ENCODE results near the gene SEC61G. TPM values are rescaled to one million over a fixed set of nuclear protein-coding genes. Genes with fewer than 3 reads are reported as not detected.

The SEC61G gene
- total and polyA plus RNA-seq, 10 of the 15 experiments (the other 5 are each of a cell fraction or from before 2014, with no cell fraction given), result 163 to 809 (median 346) TPM

GRCh38 chr7:54722026-54722425 is 37.0 kb downstream of the SEC61G start:
- Histone ChIP-seq H3K4me2 (ENCODE audit: control insufficient read depth, insufficient read depth) (no peak overlapping the region), H3K79me2 (ENCODE audit: control insufficient read depth, insufficient read depth, low read length) (no peaks in the 10 kb centered on the region), H3K4me3 (no peak overlapping the region), H2AFZ (ENCODE audit: control insufficient read depth, low read depth, low read length) (no peak overlapping the region), H3K27me3 (replicated peaks in 1 of 2; ENCODE audit: control insufficient read depth in 2 of 2, insufficient read depth in 2 of 2, low read length in 1 of 2) (no peaks in the 10 kb centered on the region), H3K27ac (ENCODE audit: control insufficient read depth, insufficient read depth) (no peak overlapping the region), H3K9me3 (replicated peaks; ENCODE audit: control insufficient read depth, insufficient read depth, low read length) (no peaks in the 10 kb centered on the region; the same call in 2 of the 3 replicates), H3K4me1 (ENCODE audit: control insufficient read depth, insufficient read depth, low read length) (no peaks in the 10 kb centered on the region), H3K9ac (ENCODE audit: control insufficient read depth, insufficient read depth, low read length) (no peak overlapping the region), H4K20me1 (ENCODE audit: control insufficient read depth, insufficient read depth) (no peaks in the 10 kb centered on the region), H3K36me3 (ENCODE audit: control insufficient read depth in 2 of 2, insufficient read depth in 2 of 2, low read length in 1 of 2) (no peaks in the 10 kb centered on the region)
- no TSS peak for BruUV-seq (replicated peaks)
- DNase-seq (ENCODE audit: low read depth, low spot score) (no peak), ATAC-seq (no peak), FAIRE-seq (no peak)
- SMC1A ChIA-PET (ENCODE audit: uncharacterized antibody, unreplicated experiment), result no interaction called here
- in situ Hi-C loops (cut with MboI), result no loop called here
- TF ChIP-seq, protein P1, sequence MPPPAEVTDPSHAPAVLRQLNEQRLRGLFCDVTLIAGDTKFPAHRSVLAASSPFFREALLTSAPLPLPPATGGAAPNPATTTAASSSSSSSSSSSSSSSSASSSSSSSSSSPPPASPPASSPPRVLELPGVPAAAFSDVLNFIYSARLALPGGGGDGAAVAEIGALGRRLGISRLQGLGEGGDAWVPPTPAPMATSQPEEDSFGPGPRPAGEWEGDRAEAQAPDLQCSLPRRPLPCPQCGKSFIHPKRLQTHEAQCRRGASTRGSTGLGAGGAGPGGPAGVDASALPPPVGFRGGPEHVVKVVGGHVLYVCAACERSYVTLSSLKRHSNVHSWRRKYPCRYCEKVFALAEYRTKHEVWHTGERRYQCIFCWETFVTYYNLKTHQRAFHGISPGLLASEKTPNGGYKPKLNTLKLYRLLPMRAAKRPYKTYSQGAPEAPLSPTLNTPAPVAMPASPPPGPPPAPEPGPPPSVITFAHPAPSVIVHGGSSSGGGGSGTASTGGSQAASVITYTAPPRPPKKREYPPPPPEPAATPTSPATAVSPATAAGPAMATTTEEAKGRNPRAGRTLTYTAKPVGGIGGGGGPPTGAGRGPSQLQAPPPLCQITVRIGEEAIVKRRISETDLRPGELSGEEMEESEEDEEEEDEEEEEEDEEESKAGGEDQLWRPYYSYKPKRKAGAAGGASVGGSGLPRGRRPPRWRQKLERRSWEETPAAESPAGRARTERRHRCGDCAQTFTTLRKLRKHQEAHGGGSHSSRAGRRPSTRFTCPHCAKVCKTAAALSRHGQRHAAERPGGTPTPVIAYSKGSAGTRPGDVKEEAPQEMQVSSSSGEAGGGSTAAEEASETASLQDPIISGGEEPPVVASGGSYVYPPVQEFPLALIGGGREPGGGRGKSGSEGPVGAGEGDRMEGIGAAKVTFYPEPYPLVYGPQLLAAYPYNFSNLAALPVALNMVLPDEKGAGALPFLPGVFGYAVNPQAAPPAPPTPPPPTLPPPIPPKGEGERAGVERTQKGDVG (CRISPR knock-in tag; IDR thresholded peaks at IDR 0.05), result no peak
- no peak for TF ChIP-seq IKZF2 (IDR thresholded peaks at IDR 0.05)
- TF ChIP-seq PKNOX1 (IDR thresholded peaks at IDR 0.05), result no peak
- TF ChIP-seq, protein P2, sequence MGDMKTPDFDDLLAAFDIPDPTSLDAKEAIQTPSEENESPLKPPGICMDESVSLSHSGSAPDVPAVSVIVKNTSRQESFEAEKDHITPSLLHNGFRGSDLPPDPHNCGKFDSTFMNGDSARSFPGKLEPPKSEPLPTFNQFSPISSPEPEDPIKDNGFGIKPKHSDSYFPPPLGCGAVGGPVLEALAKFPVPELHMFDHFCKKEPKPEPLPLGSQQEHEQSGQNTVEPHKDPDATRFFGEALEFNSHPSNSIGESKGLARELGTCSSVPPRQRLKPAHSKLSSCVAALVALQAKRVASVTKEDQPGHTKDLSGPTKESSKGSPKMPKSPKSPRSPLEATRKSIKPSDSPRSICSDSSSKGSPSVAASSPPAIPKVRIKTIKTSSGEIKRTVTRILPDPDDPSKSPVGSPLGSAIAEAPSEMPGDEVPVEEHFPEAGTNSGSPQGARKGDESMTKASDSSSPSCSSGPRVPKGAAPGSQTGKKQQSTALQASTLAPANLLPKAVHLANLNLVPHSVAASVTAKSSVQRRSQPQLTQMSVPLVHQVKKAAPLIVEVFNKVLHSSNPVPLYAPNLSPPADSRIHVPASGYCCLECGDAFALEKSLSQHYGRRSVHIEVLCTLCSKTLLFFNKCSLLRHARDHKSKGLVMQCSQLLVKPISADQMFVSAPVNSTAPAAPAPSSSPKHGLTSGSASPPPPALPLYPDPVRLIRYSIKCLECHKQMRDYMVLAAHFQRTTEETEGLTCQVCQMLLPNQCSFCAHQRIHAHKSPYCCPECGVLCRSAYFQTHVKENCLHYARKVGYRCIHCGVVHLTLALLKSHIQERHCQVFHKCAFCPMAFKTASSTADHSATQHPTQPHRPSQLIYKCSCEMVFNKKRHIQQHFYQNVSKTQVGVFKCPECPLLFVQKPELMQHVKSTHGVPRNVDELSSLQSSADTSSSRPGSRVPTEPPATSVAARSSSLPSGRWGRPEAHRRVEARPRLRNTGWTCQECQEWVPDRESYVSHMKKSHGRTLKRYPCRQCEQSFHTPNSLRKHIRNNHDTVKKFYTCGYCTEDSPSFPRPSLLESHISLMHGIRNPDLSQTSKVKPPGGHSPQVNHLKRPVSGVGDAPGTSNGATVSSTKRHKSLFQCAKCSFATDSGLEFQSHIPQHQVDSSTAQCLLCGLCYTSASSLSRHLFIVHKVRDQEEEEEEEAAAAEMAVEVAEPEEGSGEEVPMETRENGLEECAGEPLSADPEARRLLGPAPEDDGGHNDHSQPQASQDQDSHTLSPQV (IDR thresholded peaks at IDR 0.05), result no peak
- no peak for TF ChIP-seq ZNF622 (IDR thresholded peaks at IDR 0.05)
- POLR2A ChIA-PET, result no interaction called here
- RAD21 ChIA-PET (ENCODE audit: unreplicated experiment), result no interaction called here
- intact Hi-C loops (cut with micrococcal nuclease; ENCODE audit: unreplicated experiment), result no loop called here
- CTCF ChIA-PET, result no interaction called here
- WGBS (ENCODE audit: insufficient coverage, insufficient replicate concordance, low lambda C conversion rate, missing lambda C conversion rate), result 45% methylated on average over 9 of the region's 9 CpGs
